ENCODE measurements around the gene SMYD3.

The SMYD3 gene

DNA sequence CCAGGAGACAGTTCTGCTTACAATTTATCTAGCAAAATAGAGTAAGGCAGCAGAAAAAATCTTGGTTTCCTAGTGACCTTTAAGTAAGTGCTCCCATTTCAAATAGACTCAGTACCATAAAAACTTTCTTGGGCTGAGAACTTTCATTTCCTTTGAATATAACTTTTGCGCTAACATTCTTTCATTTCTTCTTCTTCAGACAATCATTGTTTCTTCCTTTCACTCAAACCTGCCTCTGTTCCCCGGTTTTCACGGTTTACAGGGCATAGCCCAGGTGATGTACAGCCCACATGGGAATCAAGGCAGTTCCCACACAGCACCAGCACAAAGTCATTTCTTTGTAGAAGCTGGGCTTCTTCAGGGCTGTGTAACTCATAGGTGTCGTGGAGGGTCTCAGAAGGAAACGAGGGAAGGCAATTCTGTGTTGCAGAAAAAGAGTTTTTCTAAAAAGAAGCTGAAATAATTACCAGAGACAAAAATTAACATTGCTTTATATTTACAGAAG is 611.6 kb downstream of the SMYD3 start:
- Histone ChIP-seq H3K27ac (replicated peaks) (no peak overlapping the region), H3K27me3 (ENCODE audit: insufficient read depth, poor library complexity, severe bottlenecking) (no peaks in the 10 kb centered on the region)

GRCh38 chr1:245894843-245895242 is 612.2 kb downstream of the SMYD3 start:
- no peak for DNase-seq (ENCODE audit: low read depth in 1 of 2, low spot score in 1 of 2)
- H3K27me3 ChIP-seq (ENCODE audit: insufficient read depth, poor library complexity, severe bottlenecking), result no peaks in the 10 kb centered on the region
- no peak overlapping the region for H3K4me3 ChIP-seq (replicated peaks; ENCODE audit: insufficient read depth, low read length)
- no peak overlapping the region for H3K27ac ChIP-seq (replicated peaks)
- TF ChIP-seq GABPA (IDR thresholded peaks at IDR 0.05; ENCODE audit: low read depth) (no peak), POLR2AphosphoS5 (IDR thresholded peaks at IDR 0.05; ENCODE audit: low read depth) (no peak), REST (IDR thresholded peaks at IDR 0.05; ENCODE audit: insufficient replicate concordance, low read depth) (no peak), SPI1 (IDR thresholded peaks at IDR 0.05; ENCODE audit: borderline replicate concordance, low read depth) (no peak)
- TF ChIP-seq, protein P1, sequence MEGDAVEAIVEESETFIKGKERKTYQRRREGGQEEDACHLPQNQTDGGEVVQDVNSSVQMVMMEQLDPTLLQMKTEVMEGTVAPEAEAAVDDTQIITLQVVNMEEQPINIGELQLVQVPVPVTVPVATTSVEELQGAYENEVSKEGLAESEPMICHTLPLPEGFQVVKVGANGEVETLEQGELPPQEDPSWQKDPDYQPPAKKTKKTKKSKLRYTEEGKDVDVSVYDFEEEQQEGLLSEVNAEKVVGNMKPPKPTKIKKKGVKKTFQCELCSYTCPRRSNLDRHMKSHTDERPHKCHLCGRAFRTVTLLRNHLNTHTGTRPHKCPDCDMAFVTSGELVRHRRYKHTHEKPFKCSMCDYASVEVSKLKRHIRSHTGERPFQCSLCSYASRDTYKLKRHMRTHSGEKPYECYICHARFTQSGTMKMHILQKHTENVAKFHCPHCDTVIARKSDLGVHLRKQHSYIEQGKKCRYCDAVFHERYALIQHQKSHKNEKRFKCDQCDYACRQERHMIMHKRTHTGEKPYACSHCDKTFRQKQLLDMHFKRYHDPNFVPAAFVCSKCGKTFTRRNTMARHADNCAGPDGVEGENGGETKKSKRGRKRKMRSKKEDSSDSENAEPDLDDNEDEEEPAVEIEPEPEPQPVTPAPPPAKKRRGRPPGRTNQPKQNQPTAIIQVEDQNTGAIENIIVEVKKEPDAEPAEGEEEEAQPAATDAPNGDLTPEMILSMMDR (IDR thresholded peaks at IDR 0.05; ENCODE audit: insufficient read depth, low read length), result no peak

More for the DNA sequence above, 611.6 kb downstream of the SMYD3 start:
- TF ChIP-seq GABPA (IDR thresholded peaks at IDR 0.05; ENCODE audit: low read depth) (no peak), POLR2AphosphoS5 (IDR thresholded peaks at IDR 0.05; ENCODE audit: low read depth) (no peak)
- TF ChIP-seq, protein P1 (IDR thresholded peaks at IDR 0.05; ENCODE audit: insufficient read depth, low read length), result no peak
- no peak overlapping the region for H3K4me3 ChIP-seq (replicated peaks; ENCODE audit: insufficient read depth, low read length)
- no peak for DNase-seq (ENCODE audit: low read depth in 1 of 2, low spot score in 1 of 2)

DNA sequence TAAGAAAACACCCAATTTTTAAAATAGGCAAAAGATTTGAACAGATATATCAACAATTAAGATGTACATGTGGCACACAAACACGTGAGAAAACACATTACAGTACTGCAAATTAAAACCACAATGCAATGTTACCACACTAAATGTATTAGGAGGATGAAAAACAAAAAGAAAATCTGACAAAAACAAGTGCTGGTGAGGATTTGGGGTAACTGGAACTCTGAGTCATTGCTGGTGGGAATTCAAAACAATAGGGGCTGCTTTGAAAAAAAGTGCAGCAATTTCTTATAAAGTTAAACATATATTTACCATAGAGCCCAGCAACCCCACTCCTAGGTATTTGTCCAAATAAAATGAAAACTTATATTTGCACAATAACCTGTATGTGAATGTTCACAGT is 614.1 kb downstream of the SMYD3 start:
- no peak for TF ChIP-seq REST (IDR thresholded peaks at IDR 0.05; ENCODE audit: insufficient replicate concordance, low read depth)
- no peak for TF ChIP-seq POLR2AphosphoS5 (IDR thresholded peaks at IDR 0.05; ENCODE audit: low read depth)
- TF ChIP-seq, protein P1 (IDR thresholded peaks at IDR 0.05; ENCODE audit: insufficient read depth, low read length), result no peak
- no peak for TF ChIP-seq SPI1 (IDR thresholded peaks at IDR 0.05; ENCODE audit: borderline replicate concordance, low read depth)
- no peak for TF ChIP-seq GABPA (IDR thresholded peaks at IDR 0.05; ENCODE audit: low read depth)
- H3K4me3 ChIP-seq (replicated peaks; ENCODE audit: insufficient read depth, low read length), result no peak overlapping the region
- H3K27ac ChIP-seq (replicated peaks), result no peak overlapping the region

DNA sequence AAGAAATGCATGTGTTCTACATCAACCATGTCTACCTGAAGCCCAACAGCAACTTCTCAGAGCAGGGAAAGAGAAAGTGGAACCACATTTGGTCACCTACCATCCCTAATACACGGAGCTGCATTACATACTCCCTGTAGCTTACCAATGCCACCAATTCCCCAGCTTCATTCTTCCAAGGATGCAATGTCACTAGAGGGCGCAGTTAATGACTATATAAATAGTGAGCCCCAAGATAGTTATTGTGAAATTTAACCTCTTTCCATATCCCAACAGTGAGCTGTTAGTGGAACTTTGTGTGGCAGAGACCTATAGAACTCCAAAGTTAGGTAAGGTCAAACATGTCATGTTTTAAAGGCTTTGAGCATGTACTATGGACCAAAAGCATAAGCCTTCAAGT is 618.3 kb downstream of the SMYD3 start:
- TF ChIP-seq, protein P1 (IDR thresholded peaks at IDR 0.05; ENCODE audit: insufficient read depth, low read length), result peak; percentile 36
- no peak for TF ChIP-seq POLR2AphosphoS5 (IDR thresholded peaks at IDR 0.05; ENCODE audit: low read depth)
- peak; percentile 18 to 29 for DNase-seq (ENCODE audit: low read depth in 1 of 2, low spot score in 1 of 2)
- Histone ChIP-seq H3K27ac (replicated peaks) (no peak overlapping the region), H3K4me3 (replicated peaks; ENCODE audit: insufficient read depth, low read length) (no peak overlapping the region), H3K27me3 (ENCODE audit: insufficient read depth, poor library complexity, severe bottlenecking) (no peaks in the 10 kb centered on the region)

More for the DNA sequence above, 614.1 kb downstream of the SMYD3 start:
- H3K27me3 ChIP-seq (ENCODE audit: insufficient read depth, poor library complexity, severe bottlenecking), result no peaks in the 10 kb centered on the region
- no peak for DNase-seq (ENCODE audit: low read depth in 1 of 2, low spot score in 1 of 2)
